ENCODE measurements around the gene FGF7. TPM values are rescaled to one million over a fixed set of nuclear protein-coding genes. Genes with fewer than 3 reads are reported as not detected.
"Not testable (repeated sequence)": the region's sequence is repeated elsewhere in the genome, so short reads cannot be mapped to it uniquely, and the experiment has no call there.

The FGF7 gene
- total RNA-seq, 1 donor from 2014 or later = 2.0 TPM

DNA sequence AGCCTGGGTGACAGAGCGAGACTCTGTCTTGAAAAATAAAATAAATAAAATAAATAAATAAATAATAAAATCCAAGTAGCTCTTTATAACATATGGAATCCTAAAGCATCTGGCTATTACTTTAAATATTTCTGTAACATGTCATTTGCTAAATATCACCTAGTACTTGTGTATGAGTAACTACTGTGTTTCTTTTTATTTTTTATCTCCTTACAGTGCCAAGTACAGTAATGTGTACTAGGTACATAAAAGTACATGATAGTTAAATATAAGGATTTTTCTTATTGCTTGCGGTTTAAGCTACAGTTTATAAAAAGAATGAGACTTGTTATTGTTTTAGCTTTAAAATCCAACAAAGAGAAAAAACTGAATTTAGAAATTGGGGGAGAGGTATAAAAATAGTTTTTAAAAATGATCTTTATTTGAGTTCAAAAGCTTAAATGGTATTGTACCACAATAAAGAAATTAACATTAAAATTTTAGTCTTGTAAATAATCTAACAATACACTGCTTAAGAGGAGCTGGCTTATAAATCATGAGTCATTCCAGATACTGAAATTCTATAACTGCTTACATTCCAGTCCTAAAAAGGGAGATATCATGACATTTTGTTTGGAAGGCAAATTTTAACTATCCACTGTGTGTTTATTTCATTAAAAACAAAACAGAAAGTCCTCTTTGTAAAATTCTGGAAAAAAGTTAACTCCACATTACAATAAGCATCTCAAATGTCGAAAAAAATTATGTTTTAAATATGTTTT, 73.1 kb downstream of the FGF7 start:
- ATAC-seq = no peak

DNA sequence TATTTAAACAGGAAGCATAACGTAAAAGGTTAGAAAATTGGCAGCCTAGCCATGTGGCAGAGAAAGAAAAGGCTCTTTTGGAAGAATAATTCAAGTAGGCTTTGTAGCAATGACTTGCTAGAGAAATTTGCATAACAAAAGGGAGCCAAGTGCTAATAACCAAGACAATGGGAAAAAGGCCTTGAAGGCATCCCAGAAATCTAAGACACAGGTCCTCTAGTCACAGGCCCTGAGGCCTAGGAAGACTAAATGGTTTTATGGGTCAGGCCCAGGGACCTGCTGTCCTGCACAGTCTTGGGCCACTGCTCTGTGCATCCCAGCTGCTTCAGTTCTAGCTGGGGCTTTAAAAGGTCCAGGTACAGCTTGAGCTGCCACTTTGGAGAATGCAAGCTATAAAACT, 78.5 kb downstream of the FGF7 start:
- ATAC-seq = no peak

- ATAC-seq = no peak
These were observed 83.3 kb downstream of the FGF7 start for GRCh38 chr15:49506341-49506740.

- no peak for ATAC-seq
These were observed 84.2 kb downstream of the FGF7 start for GRCh38 chr15:49507261-49507660.

- ATAC-seq = not testable (repeated sequence)
These were observed 89.7 kb downstream of the FGF7 start for GRCh38 chr15:49512739-49513138.

DNA sequence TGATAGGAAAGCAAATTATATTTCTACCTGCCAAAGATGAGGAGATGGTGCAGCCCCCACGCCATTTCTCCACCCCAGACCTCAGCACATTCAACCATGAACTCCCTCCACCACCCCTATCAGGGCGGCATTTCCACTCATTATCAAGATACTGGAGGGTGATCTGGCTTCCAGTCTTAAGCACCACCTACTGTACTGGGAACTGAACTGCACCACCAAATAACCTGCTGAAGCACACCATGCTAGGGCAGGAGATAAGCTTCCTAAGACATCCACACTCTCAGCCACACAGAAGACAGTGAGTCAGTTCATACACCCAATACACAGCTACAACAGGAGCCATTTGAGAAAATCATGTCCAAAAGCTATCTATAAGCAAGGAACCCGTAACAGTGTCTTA, 98.8 kb downstream of the FGF7 start:
- ATAC-seq = no peak

GRCh38 chr15:49528289-49528688, 105.2 kb downstream of the FGF7 start:
- no peak for ATAC-seq

- no peak for ATAC-seq
These were observed 107.0 kb downstream of the FGF7 start for GRCh38 chr15:49530092-49530491.

Other genes starting within 250 kb of the FGF7 start
- gene FAM227B, start 197.6 kb downstream of the FGF7 start, total RNA-seq = 2.6 TPM
- gene DTWD1, start 197.8 kb downstream of the FGF7 start, total RNA-seq = 8.9 TPM

Measured in esophagus mucosa (tissue), 1 donor.